HG03565 (cell line): ENCODE data around the gene PCA3.

Source experiments
- ATAC-seq: cut with Tn5 transposase; IDR thresholded peaks from one replicate; pipeline ENCODE4 v1.9.1; 2021; ENCODE audit warnings: mild to moderate bottlenecking, moderate library complexity; ENCODE audit not compliant: unreplicated experiment

The PCA3 gene

GRCh38 chr9:76820431-76820830 is 56.2 kb downstream of the PCA3 start:
- ATAC-seq: no peak

GRCh38 chr9:76827296-76828080 is 63.2 kb downstream of the PCA3 start:
- ATAC-seq: no peak

- ATAC-seq: no peak
These were observed 64.2 kb downstream of the PCA3 start for GRCh38 chr9:76828447-76828846.

- no peak for ATAC-seq
These were observed 71.5 kb downstream of the PCA3 start for GRCh38 chr9:76835571-76836283.
